Esophagus squamous epithelium (tissue), 5 donors: ENCODE results near the gene DCP1B. TPM values are rescaled to one million over a fixed set of nuclear protein-coding genes. Genes with fewer than 3 reads are reported as not detected.

Experiments used
- DNase-seq: peaks from one replicate; lab custom pipeline; 2025; lab: John Stamatoyannopoulos, UW
- H3K27ac ChIP-seq, 4 donors: fragments of 200-600 bp; sonication (generic); one replicate each; pipeline ENCODE4 v1.5.1; 2016 to 2019; ENCODE audit warnings: mild to moderate bottlenecking in 1 of 4
- H3K27me3 ChIP-seq, 4 donors: fragments of 200-600 bp; sonication (generic); 1 replicate in 3 of 4; 2 replicates in 1 of 4; pipeline versions ENCODE4 v1.5.1 to v1.6.0; 2017 to 2021; ENCODE audit warnings: antibody characterized with exemption in 1 of 4
- H3K36me3 ChIP-seq, 3 donors: fragments of 200-600 bp; sonication (generic); one replicate each; pipeline ENCODE4 v1.5.1; 2016 to 2019
- H3K4me1 ChIP-seq, 3 donors: fragments of 200-600 bp; sonication (generic); one replicate each; pipeline ENCODE4 v1.5.1; 2017 to 2019
- H3K4me3 ChIP-seq, 4 donors: fragments of 200-600 bp; sonication (generic); 1 replicate in 3 of 4; 2 replicates in 1 of 4; pipeline ENCODE4 v1.5.1; 2016 to 2019; ENCODE audit warnings: mild to moderate bottlenecking in 2 of 4, moderate library complexity in 1 of 4
- H3K9me3 ChIP-seq, 3 donors: fragments of 200-600 bp; sonication (generic); one replicate each; pipeline ENCODE4 v1.5.1; 2016 to 2019
- CTCF ChIP-seq, 6 experiments: fragments of 450-650 bp in 4 of 6; fragments of 200-600 bp in 2 of 6; sonication (generic) in 2 of 6; IDR thresholded peaks; one replicate each; pipeline ENCODE4 v1.5.1; 2016 to 2019; ENCODE audit warnings: antibody characterized with exemption in 6 of 6, mild to moderate bottlenecking in 4 of 6, moderate library complexity in 4 of 6
- POLR2A ChIP-seq, 4 donors: fragments of 450-650 bp; IDR thresholded peaks; one replicate each; pipeline ENCODE4 v1.6.1; 2017; ENCODE audit warnings: antibody characterized with exemption in 4 of 4, mild to moderate bottlenecking in 4 of 4, moderate library complexity in 3 of 4
- WGBS, 2 donors: methylation state at CpG; one replicate each; pipeline ENCODE4 v1.1.5; 2018; 5-methylcytosine and 5-hydroxymethylcytosine counted together
- intact Hi-C: fragments of 100-400 bp; cut with DNase I; formaldehyde crosslinking; loops from one replicate; pipeline ENCODE4 v1.15.0; 2022
- total RNA-seq, 4 donors: library from RNA; depleted of rRNA; stranded (reverse); fragments of >200 nt; gene quantifications; one replicate each; pipeline ENCODE4 v1.1.0, GENCODE V29; 2016
- donor health status: DM: yes; HTN: yes; CAD: no.

The DCP1B gene
- total RNA-seq, 4 donors from 2014 or later: 4.0 to 15.5 (median 10.8) TPM

GRCh38 chr12:2044165-2044564 lies 39.9 kb upstream of the DCP1B start:
- Histone ChIP-seq H3K4me3 (no peak overlapping the region), H3K27ac (no peak overlapping the region), H3K4me1 (no peaks in the 10 kb centered on the region), H3K36me3 (no peaks in the 10 kb centered on the region), H3K9me3 (no peaks in the 10 kb centered on the region), H3K27me3 (peaks cover 0 to 28% (median 0%) of the 10 kb centered on the region in 4 donors)
- TF ChIP-seq CTCF (IDR thresholded peaks at IDR 0.05) (no peak), POLR2A (IDR thresholded peaks at IDR 0.05) (no peak)
- WGBS, 2 donors: 75 to 79% methylated on average over 6 of the region's 6 CpGs
- DNase-seq: no peak
- intact Hi-C loops: loop anchor here (10.0 kb wide), 1 partner anchor 99 kb away; no protein-coding TSS in a partner anchor

DNA sequence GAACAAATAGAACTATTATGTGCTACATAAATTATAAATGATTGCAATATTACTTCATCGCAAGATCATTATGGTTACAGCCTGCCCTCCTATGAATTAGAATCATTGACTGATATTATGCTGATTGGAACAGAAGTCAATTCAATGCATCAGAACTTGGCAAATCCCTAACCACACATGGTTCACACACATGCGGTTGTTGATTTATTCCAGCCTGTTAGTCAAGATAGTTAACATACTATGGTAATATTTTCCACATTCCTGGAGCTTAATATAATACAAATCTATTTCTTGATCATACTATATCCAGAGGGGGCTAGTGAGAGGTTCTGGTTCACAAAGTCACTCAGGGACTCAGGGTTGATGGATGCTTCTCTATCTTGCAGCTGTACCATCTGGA lies 38.8 kb upstream of the DCP1B start:
- WGBS, 2 donors: 86 to 94% methylated on average over 2 of the region's 2 CpGs
- Histone ChIP-seq H3K27me3 (peaks cover 0 to 19% (median 0%) of the 10 kb centered on the region in 4 donors), H3K36me3 (no peaks in the 10 kb centered on the region), H3K27ac (no peak overlapping the region), H3K9me3 (no peaks in the 10 kb centered on the region), H3K4me1 (no peaks in the 10 kb centered on the region), H3K4me3 (no peak overlapping the region)
- DNase-seq: no peak
- intact Hi-C loops: loop anchor here (10.0 kb wide), 1 partner anchor 98 kb away; no protein-coding TSS in a partner anchor
- TF ChIP-seq POLR2A (IDR thresholded peaks at IDR 0.05): no peak
- no peak for TF ChIP-seq CTCF (IDR thresholded peaks at IDR 0.05)

DNA sequence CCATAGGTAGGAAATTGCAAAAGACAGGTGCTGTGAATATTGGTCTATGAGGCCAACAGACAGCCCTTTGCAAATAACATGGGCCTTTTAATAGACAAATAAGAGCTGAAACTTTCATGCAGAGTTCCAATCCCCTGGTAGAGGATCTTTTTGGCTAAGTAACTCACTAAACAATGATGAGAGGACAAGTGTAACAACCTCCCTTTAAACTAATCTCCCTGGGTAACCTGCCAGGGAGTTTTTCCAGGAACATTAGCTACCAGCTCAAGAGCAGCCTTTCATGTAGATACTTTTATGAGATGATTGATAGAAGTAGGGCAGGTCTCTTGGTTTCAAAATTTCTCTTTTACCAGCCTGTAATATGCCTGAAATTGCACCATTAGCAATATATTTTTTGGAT lies 34.8 kb upstream of the DCP1B start:
- TF ChIP-seq CTCF (IDR thresholded peaks at IDR 0.05): no peak
- no peak for TF ChIP-seq POLR2A (IDR thresholded peaks at IDR 0.05)
- Histone ChIP-seq H3K27me3 (peaks cover 0 to 28% (median 0%) of the 10 kb centered on the region in 4 donors), H3K9me3 (no peaks in the 10 kb centered on the region), H3K27ac (no peak overlapping the region), H3K4me3 (no peak overlapping the region), H3K4me1 (peaks cover 5 to 13% (median 12%) of the 10 kb centered on the region in 3 donors), H3K36me3 (no peaks in the 10 kb centered on the region)
- DNase-seq: no peak
- intact Hi-C loops: no loop called here

DNA sequence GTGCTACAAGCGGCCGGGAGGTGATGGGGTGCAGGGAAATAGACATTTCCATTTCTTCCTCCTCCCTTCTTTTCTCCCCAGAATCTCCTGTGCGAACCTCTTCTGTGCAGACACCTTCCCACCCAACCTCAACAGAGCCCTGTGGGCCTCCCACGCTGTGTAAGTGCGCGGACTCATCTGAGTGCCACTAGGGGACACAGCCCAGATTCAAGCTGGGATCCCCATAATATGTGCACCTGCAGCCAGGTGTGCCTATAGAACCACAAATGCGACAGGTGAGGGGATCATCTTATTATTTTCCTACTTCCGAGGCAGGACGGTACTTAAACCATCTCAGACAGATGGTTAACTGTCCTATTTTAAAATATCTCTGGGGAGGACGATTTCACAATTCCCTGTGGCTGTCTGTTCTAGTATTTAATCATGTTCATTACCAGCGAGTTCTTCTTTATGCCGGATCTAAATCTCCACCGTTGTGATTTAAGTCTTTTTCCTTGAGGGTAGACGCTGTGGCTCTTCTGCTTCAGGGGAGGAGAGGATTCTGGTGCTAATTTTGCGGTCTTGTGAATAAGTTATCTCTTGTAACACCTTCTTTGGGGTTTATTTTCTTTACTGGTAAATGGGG lies 31.3 kb upstream of the DCP1B start:
- no peaks in the 10 kb centered on the region for H3K9me3 ChIP-seq
- peaks cover 0 to 35% (median 0%) of the 10 kb centered on the region in 4 donors for H3K27me3 ChIP-seq
- H3K4me1 ChIP-seq: peaks cover 5 to 13% (median 12%) of the 10 kb centered on the region in 3 donors
- no peak overlapping the region for H3K27ac ChIP-seq
- intact Hi-C loops: no loop called here
- peak overlapping the region in 3 of 4 donors; percentile 22 to 57 (median 31) for H3K4me3 ChIP-seq
- WGBS, 2 donors: 57 to 62% methylated on average over 15 of the region's 15 CpGs
- no peak for TF ChIP-seq CTCF (IDR thresholded peaks at IDR 0.05)
- TF ChIP-seq POLR2A (IDR thresholded peaks at IDR 0.05): no peak
- DNase-seq: no peak
- no peaks in the 10 kb centered on the region for H3K36me3 ChIP-seq

DNA sequence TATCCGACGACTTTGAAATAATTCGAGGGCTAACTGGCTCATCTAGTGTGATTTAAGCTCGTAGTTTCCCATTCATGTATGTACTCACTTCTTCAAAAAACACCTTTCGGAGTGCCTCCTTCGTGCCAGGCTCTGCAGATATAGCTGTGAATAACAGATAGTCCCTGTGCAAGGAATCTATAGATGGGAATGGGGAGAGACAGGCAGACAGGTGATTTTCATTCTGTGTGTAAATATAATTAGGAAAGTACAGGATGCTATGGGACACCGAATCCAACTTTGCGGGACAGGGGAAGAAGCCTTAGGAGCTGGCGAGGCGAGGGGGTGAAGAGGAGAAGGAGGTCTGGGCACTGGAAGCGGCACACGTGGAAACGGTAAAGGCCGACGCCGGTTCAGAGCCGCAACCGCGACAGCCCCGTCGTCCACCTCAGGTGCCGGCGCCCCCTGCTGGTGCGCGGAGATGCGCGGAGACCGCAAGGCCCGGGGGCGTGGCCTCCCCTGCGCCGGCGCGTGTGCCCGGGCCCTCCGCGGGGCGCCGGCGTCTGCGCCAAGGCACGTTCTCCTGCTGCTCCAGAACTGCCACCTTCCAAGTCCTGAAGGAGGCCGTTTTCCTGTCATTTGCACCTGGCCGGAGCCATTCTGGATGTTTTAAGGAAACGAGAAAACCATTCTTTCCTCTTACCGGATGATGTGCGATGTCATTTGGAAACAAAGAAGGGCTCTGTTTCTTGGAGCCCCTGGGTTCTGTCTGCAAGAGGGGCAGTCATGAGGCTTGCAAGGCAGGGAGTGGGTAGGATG lies 30.6 kb upstream of the DCP1B start:
- 20 to 24% methylated on average over 22 to 33 of the region's 47 CpGs for WGBS, 2 donors
- no peaks in the 10 kb centered on the region for H3K36me3 ChIP-seq
- no peak overlapping the region for H3K27ac ChIP-seq
- H3K4me3 ChIP-seq: peak overlapping the region in 3 of 4 donors; percentile 22 to 57 (median 31)
- peak; percentile 88 to 97 (median 93) for TF ChIP-seq CTCF (IDR thresholded peaks at IDR 0.05)
- TF ChIP-seq POLR2A (IDR thresholded peaks at IDR 0.05): no peak
- peaks cover 0 to 35% (median 0%) of the 10 kb centered on the region in 4 donors for H3K27me3 ChIP-seq
- intact Hi-C loops: loop anchor here (5.0 kb wide), 1 partner anchor 238 kb away; no protein-coding TSS in a partner anchor
- H3K9me3 ChIP-seq: no peaks in the 10 kb centered on the region
- H3K4me1 ChIP-seq: peaks cover 5 to 13% (median 12%) of the 10 kb centered on the region in 3 donors
- DNase-seq: peak; percentile 34
